Measurements from ENCODE around the gene AGBL4.

AGBL4 gene

GRCh38 chr1:49630156-49630555 is 393.6 kb downstream of the AGBL4 start:
- H3K36me3 ChIP-seq (ENCODE audit: insufficient read depth, low read length), result no peaks in the 10 kb centered on the region
- no peak overlapping the region for H3K27ac ChIP-seq (ENCODE audit: low read length)
- ATAC-seq (ENCODE audit: insufficient read depth, low read depth), result no peak
- no peak for TF ChIP-seq CTCF (IDR thresholded peaks at IDR 0.05; ENCODE audit: borderline replicate concordance, extremely low read depth, low read length, poor library complexity, severe bottlenecking)
- TF ChIP-seq EZH2 (IDR thresholded peaks at IDR 0.05; ENCODE audit: borderline replicate concordance, low read depth, low read length, severe bottlenecking), result no peak
- no peak for DNase-seq
- H3K4me2 ChIP-seq (ENCODE audit: insufficient read depth, low read length), result no peak overlapping the region
- H3K4me1 ChIP-seq (ENCODE audit: insufficient read depth, low read length), result no peaks in the 10 kb centered on the region
- no peak overlapping the region for H3K4me3 ChIP-seq (ENCODE audit: low read depth in 1 of 2, low read length in 2 of 2)
- no peaks in the 10 kb centered on the region for H4K20me1 ChIP-seq (ENCODE audit: insufficient read depth, low read length)
- H3K9me3 ChIP-seq (ENCODE audit: insufficient read depth, low read length, severe bottlenecking), result no peaks in the 10 kb centered on the region
- H3K9ac ChIP-seq (ENCODE audit: low read depth, low read length), result no peak overlapping the region
- no peak overlapping the region for H2AFZ ChIP-seq (ENCODE audit: low read depth, low read length)
- no peaks in the 10 kb centered on the region for H3K79me2 ChIP-seq (ENCODE audit: insufficient read depth, low read length)
- no peaks in the 10 kb centered on the region for H3K27me3 ChIP-seq (ENCODE audit: insufficient read depth, low read length, poor library complexity)

- no peak overlapping the region for H3K27ac ChIP-seq (ENCODE audit: low read length)
- no peak for TF ChIP-seq EZH2 (IDR thresholded peaks at IDR 0.05; ENCODE audit: borderline replicate concordance, low read depth, low read length, severe bottlenecking)
- TF ChIP-seq CTCF (IDR thresholded peaks at IDR 0.05; ENCODE audit: borderline replicate concordance, extremely low read depth, low read length, poor library complexity, severe bottlenecking), result no peak
- H3K9ac ChIP-seq (ENCODE audit: low read depth, low read length), result no peak overlapping the region
- H4K20me1 ChIP-seq (ENCODE audit: insufficient read depth, low read length), result no peaks in the 10 kb centered on the region
- ATAC-seq (ENCODE audit: insufficient read depth, low read depth), result no peak
- no peak overlapping the region for H3K4me3 ChIP-seq (ENCODE audit: low read depth in 1 of 2, low read length in 2 of 2)
- no peaks in the 10 kb centered on the region for H3K9me3 ChIP-seq (ENCODE audit: insufficient read depth, low read length, severe bottlenecking)
- no peaks in the 10 kb centered on the region for H3K4me1 ChIP-seq (ENCODE audit: insufficient read depth, low read length)
- no peak overlapping the region for H2AFZ ChIP-seq (ENCODE audit: low read depth, low read length)
- H3K27me3 ChIP-seq (ENCODE audit: insufficient read depth, low read length, poor library complexity), result no peaks in the 10 kb centered on the region
- H3K79me2 ChIP-seq (ENCODE audit: insufficient read depth, low read length), result no peaks in the 10 kb centered on the region
- no peaks in the 10 kb centered on the region for H3K36me3 ChIP-seq (ENCODE audit: insufficient read depth, low read length)
- H3K4me2 ChIP-seq (ENCODE audit: insufficient read depth, low read length), result no peak overlapping the region
- DNase-seq, result no peak
These were observed 396.0 kb downstream of the AGBL4 start for GRCh38 chr1:49627781-49628180.

GRCh38 chr1:49626472-49626871 is 397.3 kb downstream of the AGBL4 start:
- no peaks in the 10 kb centered on the region for H3K9me3 ChIP-seq (ENCODE audit: insufficient read depth, low read length, severe bottlenecking)
- no peak overlapping the region for H3K4me2 ChIP-seq (ENCODE audit: insufficient read depth, low read length)
- H2AFZ ChIP-seq (ENCODE audit: low read depth, low read length), result no peak overlapping the region
- H3K4me1 ChIP-seq (ENCODE audit: insufficient read depth, low read length), result no peaks in the 10 kb centered on the region
- H3K27ac ChIP-seq (ENCODE audit: low read length), result no peak overlapping the region
- no peak overlapping the region for H3K9ac ChIP-seq (ENCODE audit: low read depth, low read length)
- H3K79me2 ChIP-seq (ENCODE audit: insufficient read depth, low read length), result no peaks in the 10 kb centered on the region
- no peaks in the 10 kb centered on the region for H3K36me3 ChIP-seq (ENCODE audit: insufficient read depth, low read length)
- TF ChIP-seq CTCF (IDR thresholded peaks at IDR 0.05; ENCODE audit: borderline replicate concordance, extremely low read depth, low read length, poor library complexity, severe bottlenecking) (no peak), EZH2 (IDR thresholded peaks at IDR 0.05; ENCODE audit: borderline replicate concordance, low read depth, low read length, severe bottlenecking) (no peak)
- H4K20me1 ChIP-seq (ENCODE audit: insufficient read depth, low read length), result no peaks in the 10 kb centered on the region
- ATAC-seq (ENCODE audit: insufficient read depth, low read depth) (no peak), DNase-seq (no peak)
- no peaks in the 10 kb centered on the region for H3K27me3 ChIP-seq (ENCODE audit: insufficient read depth, low read length, poor library complexity)
- no peak overlapping the region for H3K4me3 ChIP-seq (ENCODE audit: low read depth in 1 of 2, low read length in 2 of 2)

- Histone ChIP-seq H2AFZ (ENCODE audit: low read depth, low read length) (no peak overlapping the region), H3K9me3 (ENCODE audit: insufficient read depth, low read length, severe bottlenecking) (no peaks in the 10 kb centered on the region), H3K4me2 (ENCODE audit: insufficient read depth, low read length) (no peak overlapping the region), H3K27me3 (ENCODE audit: insufficient read depth, low read length, poor library complexity) (no peaks in the 10 kb centered on the region), H3K4me1 (ENCODE audit: insufficient read depth, low read length) (no peaks in the 10 kb centered on the region), H4K20me1 (ENCODE audit: insufficient read depth, low read length) (no peaks in the 10 kb centered on the region), H3K9ac (ENCODE audit: low read depth, low read length) (no peak overlapping the region), H3K36me3 (ENCODE audit: insufficient read depth, low read length) (no peaks in the 10 kb centered on the region), H3K27ac (ENCODE audit: low read length) (no peak overlapping the region), H3K4me3 (ENCODE audit: low read depth in 1 of 2, low read length in 2 of 2) (no peak overlapping the region), H3K79me2 (ENCODE audit: insufficient read depth, low read length) (no peaks in the 10 kb centered on the region)
- ATAC-seq (ENCODE audit: insufficient read depth, low read depth) (no peak), DNase-seq (no peak)
- TF ChIP-seq EZH2 (IDR thresholded peaks at IDR 0.05; ENCODE audit: borderline replicate concordance, low read depth, low read length, severe bottlenecking) (no peak), CTCF (IDR thresholded peaks at IDR 0.05; ENCODE audit: borderline replicate concordance, extremely low read depth, low read length, poor library complexity, severe bottlenecking) (no peak)
These were observed 400.9 kb downstream of the AGBL4 start for GRCh38 chr1:49622877-49623276.
